Stimulated activated CD8-positive, alpha-beta memory T cell treated with anti-CD3 and anti-CD28 coated beads, Interleukin-4, amount 100 ng/mL, for 24 hours (primary cell): ENCODE measurements around the gene CLEC11A.
"Not testable (repeated sequence)": the region's sequence is repeated elsewhere in the genome, so short reads cannot be mapped to it uniquely, and the experiment has no call there.

Source experiments
- DNase-seq: peaks from one replicate; pipeline ENCODE4 v3.0.0-alpha.2; 2020; ENCODE audit warnings: low read depth

CLEC11A gene

GRCh38 chr19:50757624-50758023 lies 34.5 kb downstream of the CLEC11A start:
- DNase-seq, result not testable (repeated sequence)

- DNase-seq, result not testable (repeated sequence)
These were observed 35.9 kb downstream of the CLEC11A start for GRCh38 chr19:50759076-50759475.

GRCh38 chr19:50759886-50760285 lies 36.7 kb downstream of the CLEC11A start:
- DNase-seq, result no peak

- DNase-seq, result not testable (repeated sequence)
These were observed 38.3 kb downstream of the CLEC11A start for GRCh38 chr19:50761501-50761900.

- not testable (repeated sequence) for DNase-seq
These were observed 40.4 kb downstream of the CLEC11A start for GRCh38 chr19:50763521-50763920.

GRCh38 chr19:50764409-50764808 lies 41.2 kb downstream of the CLEC11A start:
- no peak for DNase-seq

- not testable (repeated sequence) for DNase-seq
These were observed 43.6 kb downstream of the CLEC11A start for GRCh38 chr19:50766746-50767145.

GRCh38 chr19:50767263-50767662 lies 44.1 kb downstream of the CLEC11A start:
- not testable (repeated sequence) for DNase-seq

GRCh38 chr19:50768277-50768676 lies 45.1 kb downstream of the CLEC11A start:
- DNase-seq, result no peak

GRCh38 chr19:50770164-50770563 lies 47.0 kb downstream of the CLEC11A start, which contains the start of gene GPR32:
TSS of gene GPR32 (plus strand) at chr19:50770464. CDS start at chr19:50770601, 137 bp downstream.
- not testable (repeated sequence) for DNase-seq

GRCh38 chr19:50770888-50771287 lies 47.7 kb downstream of the CLEC11A start:
- DNase-seq, result no peak

- DNase-seq, result no peak
These were observed 49.3 kb downstream of the CLEC11A start for GRCh38 chr19:50772476-50772875.

- DNase-seq, result not testable (repeated sequence)
These were observed 49.7 kb downstream of the CLEC11A start for GRCh38 chr19:50772912-50773311.

- DNase-seq, result not testable (repeated sequence)
These were observed 50.3 kb downstream of the CLEC11A start for GRCh38 chr19:50773454-50773853.
